ENCODE measurements around the gene TTC34.

TTC34 gene

DNA sequence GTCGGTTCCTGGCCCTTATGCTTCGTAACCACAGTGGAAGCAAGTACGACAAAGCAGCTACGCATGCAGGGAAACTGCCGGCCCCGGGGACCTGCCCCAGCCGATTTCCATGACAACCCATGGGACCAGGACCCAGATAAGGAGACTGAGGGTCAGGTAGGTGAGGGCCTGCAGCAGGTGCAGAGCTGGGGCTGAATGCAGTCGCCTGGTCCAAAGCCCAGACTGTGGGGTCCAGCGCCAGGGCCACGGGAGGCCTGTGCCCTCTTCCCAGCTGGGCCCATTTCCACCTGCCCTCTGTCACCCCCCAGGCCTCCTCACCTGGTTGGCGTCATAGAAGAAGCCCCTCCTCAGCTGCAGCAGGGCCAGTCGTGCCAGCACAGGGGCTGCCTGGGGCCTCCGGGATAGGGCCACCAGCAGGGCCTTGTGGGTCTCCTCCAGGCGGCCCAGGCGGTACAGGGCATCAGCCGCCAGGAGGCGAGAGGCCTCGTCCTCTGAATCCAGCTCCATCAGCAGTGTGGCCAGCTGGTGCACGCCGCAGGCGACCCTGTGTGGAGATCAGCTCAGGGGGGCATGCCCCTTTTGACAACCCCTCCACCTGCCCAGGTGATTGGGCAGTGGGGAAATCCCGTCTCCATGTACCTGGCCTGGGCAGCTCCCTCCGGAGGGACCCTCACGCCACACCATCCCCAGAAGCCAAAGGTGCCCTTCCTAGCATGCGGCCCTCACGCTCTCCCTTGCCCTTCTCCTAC is 14.2 kb downstream of the TTC34 start:
- Histone ChIP-seq H3F3A (ENCODE audit: insufficient read depth, low read length) (no peaks in the 10 kb centered on the region), H3K4me2 (ENCODE audit: low read length) (no peak overlapping the region), H3K9ac (ENCODE audit: low read length) (no peak overlapping the region), H3K9me3 (ENCODE audit: low read length) (no peaks in the 10 kb centered on the region), H3K4me1 (ENCODE audit: insufficient read depth, low read length, severe bottlenecking) (no peaks in the 10 kb centered on the region), H3K79me2 (ENCODE audit: insufficient read depth, low read length) (no peaks in the 10 kb centered on the region), H3K9me2 (ENCODE audit: low read depth, low read length) (no peaks in the 10 kb centered on the region), H3K27ac (ENCODE audit: low read depth, low read length, poor library complexity, severe bottlenecking) (no peak overlapping the region), H2AFZ (ENCODE audit: low read length) (no peak overlapping the region), H3K36me3 (ENCODE audit: insufficient read depth, low read length) (no peaks in the 10 kb centered on the region), H3K27me3 (ENCODE audit: insufficient read depth, low read length) (no peaks in the 10 kb centered on the region; the same call in 1 of the 2 replicates), H4K20me1 (ENCODE audit: insufficient read depth, low read length) (no peaks in the 10 kb centered on the region), H3K4me3 (ENCODE audit: low read depth, low read length, poor library complexity, severe bottlenecking) (no peak overlapping the region)
- no peak for TF ChIP-seq CTCF (IDR thresholded peaks at IDR 0.05; ENCODE audit: low read length)
- no peak for TF ChIP-seq EZH2 (IDR thresholded peaks at IDR 0.05; ENCODE audit: borderline replicate concordance, low read length)

DNA sequence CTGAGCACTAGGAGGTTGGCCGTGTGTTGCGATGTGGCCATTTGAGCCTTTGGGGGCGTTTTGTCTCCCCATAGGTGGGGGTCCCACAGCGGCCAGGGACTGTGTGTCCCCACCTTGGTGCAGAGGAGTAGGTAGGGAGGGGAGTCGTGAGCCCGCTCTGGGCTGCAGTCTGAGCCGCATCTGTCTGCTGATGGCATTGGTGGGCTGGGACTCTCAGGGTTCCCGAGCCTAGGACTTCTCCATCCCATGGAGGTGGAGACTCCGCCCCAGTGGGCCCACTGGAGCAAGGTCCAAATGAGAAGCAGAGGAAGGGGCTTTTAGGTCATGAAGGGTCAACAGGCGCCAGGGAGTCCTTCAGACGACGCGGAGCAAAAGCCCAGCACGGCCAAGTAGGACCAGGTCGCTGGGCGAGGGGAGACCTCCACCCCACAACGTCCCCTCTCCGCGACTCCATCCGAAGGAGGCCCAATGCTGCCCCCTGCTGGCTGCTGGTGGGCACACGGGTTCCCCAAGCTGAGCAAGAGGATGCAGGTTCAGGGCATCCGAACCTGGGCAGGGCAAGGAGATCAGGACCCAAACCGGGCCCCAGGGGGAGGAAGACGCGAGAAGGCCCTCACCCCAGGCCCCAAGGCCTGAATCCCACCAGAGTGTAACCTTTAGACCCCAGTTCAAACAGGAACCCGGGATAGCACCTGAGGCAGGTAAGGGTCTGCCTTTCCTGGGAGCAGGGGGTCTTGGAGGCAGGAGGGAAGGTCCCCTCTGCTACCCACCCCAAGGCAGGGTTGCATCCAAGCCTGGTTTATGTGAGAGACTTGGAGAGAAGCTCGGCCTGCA is 14.9 kb downstream of the TTC34 start:
- Histone ChIP-seq H3K9ac (ENCODE audit: low read length) (no peak overlapping the region), H3K9me2 (ENCODE audit: low read depth, low read length) (no peaks in the 10 kb centered on the region), H2AFZ (ENCODE audit: low read length) (no peak overlapping the region), H3K27ac (ENCODE audit: low read depth, low read length, poor library complexity, severe bottlenecking) (no peak overlapping the region), H3K9me3 (ENCODE audit: low read length) (no peaks in the 10 kb centered on the region; the same call in 1 of the 2 replicates), H3K4me3 (ENCODE audit: low read depth, low read length, poor library complexity, severe bottlenecking) (no peak overlapping the region), H3K79me2 (ENCODE audit: insufficient read depth, low read length) (no peaks in the 10 kb centered on the region), H3K4me2 (ENCODE audit: low read length) (no peak overlapping the region), H4K20me1 (ENCODE audit: insufficient read depth, low read length) (no peaks in the 10 kb centered on the region), H3F3A (ENCODE audit: insufficient read depth, low read length) (no peaks in the 10 kb centered on the region), H3K27me3 (ENCODE audit: insufficient read depth, low read length) (no peaks in the 10 kb centered on the region; the same call in 1 of the 2 replicates), H3K36me3 (ENCODE audit: insufficient read depth, low read length) (no peaks in the 10 kb centered on the region), H3K4me1 (ENCODE audit: insufficient read depth, low read length, severe bottlenecking) (no peaks in the 10 kb centered on the region)
- TF ChIP-seq CTCF (IDR thresholded peaks at IDR 0.05; ENCODE audit: low read length) (peak; percentile 83), EZH2 (IDR thresholded peaks at IDR 0.05; ENCODE audit: borderline replicate concordance, low read length) (no peak)

DNA sequence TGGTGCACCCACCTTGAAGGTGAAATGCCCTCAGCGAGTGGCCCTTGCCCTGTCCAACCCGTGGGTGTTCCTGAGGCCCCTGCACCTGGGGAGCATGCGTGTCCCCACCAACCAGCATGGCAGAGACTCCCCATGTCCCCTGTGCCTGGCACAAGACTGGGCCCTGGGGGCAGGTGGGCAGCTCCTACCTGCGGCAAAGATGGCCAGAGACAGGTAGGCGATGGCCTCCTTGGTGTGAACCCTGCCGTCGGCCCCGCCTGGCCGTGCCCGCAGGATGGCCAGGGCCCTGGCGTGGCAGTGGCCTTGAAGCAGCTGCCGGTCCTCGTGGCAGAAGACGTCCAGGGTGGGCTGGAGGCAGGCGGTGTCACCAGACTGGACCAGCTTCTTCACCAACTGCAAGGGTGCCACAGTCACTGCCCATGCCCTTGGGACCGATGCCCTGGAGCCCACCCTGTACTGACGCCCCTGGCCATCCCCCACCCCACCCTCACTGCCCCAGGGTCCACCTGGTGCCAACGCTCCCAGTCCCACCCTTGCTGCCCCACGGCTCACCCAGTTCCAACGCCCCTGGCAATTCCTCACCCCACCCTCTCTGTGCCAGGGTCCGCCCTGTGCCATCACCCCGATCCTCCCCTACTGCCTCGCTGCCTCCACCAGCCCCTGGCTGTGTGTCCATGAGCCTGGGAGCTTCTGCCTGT is 15.7 kb downstream of the TTC34 start:
- H2AFZ ChIP-seq (ENCODE audit: low read length) = no peak overlapping the region
- H3K27me3 ChIP-seq (ENCODE audit: insufficient read depth, low read length) = no peaks in the 10 kb centered on the region; the same call in 1 of the 2 replicates
- H3K9me3 ChIP-seq (ENCODE audit: low read length) = no peaks in the 10 kb centered on the region; the same call in 1 of the 2 replicates
- H3K79me2 ChIP-seq (ENCODE audit: insufficient read depth, low read length) = no peaks in the 10 kb centered on the region
- H3K27ac ChIP-seq (ENCODE audit: low read depth, low read length, poor library complexity, severe bottlenecking) = no peak overlapping the region
- no peaks in the 10 kb centered on the region for H3K4me1 ChIP-seq (ENCODE audit: insufficient read depth, low read length, severe bottlenecking)
- H3K4me3 ChIP-seq (ENCODE audit: low read depth, low read length, poor library complexity, severe bottlenecking) = no peak overlapping the region
- no peak overlapping the region for H3K9ac ChIP-seq (ENCODE audit: low read length)
- TF ChIP-seq CTCF (IDR thresholded peaks at IDR 0.05; ENCODE audit: low read length) = no peak
- TF ChIP-seq EZH2 (IDR thresholded peaks at IDR 0.05; ENCODE audit: borderline replicate concordance, low read length) = no peak
- no peak overlapping the region for H3K4me2 ChIP-seq (ENCODE audit: low read length)
- H3F3A ChIP-seq (ENCODE audit: insufficient read depth, low read length) = no peaks in the 10 kb centered on the region
- no peaks in the 10 kb centered on the region for H3K36me3 ChIP-seq (ENCODE audit: insufficient read depth, low read length)
- H3K9me2 ChIP-seq (ENCODE audit: low read depth, low read length) = no peaks in the 10 kb centered on the region
- H4K20me1 ChIP-seq (ENCODE audit: insufficient read depth, low read length) = no peaks in the 10 kb centered on the region
